C4-2B (cell line): ENCODE data around the gene PLA2G4D.

Source experiments
- H3K27ac ChIP-seq: fragments of 450-650 bp; 2 replicates; pipeline ENCODE4 v1.5.1; 2017
- ZFX ChIP-seq: fragments of 450-650 bp; IDR thresholded peaks from 2 replicates; pipeline ENCODE4 v1.6.1; 2017
- TF ChIP-seq, protein P1 (sequence below): fragments of 450-650 bp; conservative IDR thresholded peaks from 2 replicates; pipeline ENCODE4 v1.5.1; 2017; ENCODE audit warnings: mild to moderate bottlenecking

Gene PLA2G4D

DNA sequence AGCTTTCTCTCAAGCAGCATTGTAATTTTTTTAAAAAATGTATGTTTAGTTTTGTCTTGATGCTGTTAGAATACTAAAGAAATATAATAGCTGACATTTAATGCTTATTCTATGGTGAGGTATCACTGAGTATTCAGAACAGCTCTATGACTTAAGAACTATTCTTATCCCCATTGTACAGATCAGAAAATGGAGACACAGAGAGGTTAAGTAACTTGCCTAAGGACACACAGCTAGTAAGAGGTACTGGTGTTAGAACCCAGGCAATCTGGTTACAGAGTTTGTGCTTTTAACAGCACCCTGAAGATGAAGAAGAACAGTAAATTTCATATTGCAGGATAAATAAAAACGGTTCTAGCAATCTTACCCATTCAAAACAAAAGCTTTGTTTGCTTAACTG, 15.5 kb downstream of the PLA2G4D start:
- no peak for TF ChIP-seq ZFX
- TF ChIP-seq, protein P1, sequence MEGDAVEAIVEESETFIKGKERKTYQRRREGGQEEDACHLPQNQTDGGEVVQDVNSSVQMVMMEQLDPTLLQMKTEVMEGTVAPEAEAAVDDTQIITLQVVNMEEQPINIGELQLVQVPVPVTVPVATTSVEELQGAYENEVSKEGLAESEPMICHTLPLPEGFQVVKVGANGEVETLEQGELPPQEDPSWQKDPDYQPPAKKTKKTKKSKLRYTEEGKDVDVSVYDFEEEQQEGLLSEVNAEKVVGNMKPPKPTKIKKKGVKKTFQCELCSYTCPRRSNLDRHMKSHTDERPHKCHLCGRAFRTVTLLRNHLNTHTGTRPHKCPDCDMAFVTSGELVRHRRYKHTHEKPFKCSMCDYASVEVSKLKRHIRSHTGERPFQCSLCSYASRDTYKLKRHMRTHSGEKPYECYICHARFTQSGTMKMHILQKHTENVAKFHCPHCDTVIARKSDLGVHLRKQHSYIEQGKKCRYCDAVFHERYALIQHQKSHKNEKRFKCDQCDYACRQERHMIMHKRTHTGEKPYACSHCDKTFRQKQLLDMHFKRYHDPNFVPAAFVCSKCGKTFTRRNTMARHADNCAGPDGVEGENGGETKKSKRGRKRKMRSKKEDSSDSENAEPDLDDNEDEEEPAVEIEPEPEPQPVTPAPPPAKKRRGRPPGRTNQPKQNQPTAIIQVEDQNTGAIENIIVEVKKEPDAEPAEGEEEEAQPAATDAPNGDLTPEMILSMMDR = no peak
- no peak overlapping the region for H3K27ac ChIP-seq

DNA sequence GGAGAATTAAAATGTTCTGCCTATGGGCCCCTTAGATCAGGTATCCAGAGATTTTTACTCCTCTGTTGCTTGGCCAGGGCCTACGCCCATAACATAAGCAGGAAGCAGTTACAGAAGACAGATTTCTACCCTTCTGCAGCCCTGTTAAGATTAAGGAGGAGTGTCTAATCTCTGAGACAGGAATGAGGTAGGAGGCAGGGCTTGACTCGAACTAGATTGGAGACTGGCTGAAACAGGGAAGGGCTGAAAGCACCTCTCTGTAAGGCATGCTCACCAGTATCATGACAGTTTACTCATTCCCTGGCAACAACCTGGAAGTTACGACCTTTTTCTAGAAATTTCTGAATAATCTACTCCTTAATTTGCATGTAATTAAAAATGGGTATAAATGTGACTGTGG, 16.7 kb downstream of the PLA2G4D start:
- TF ChIP-seq, protein P1 = no peak
- TF ChIP-seq ZFX = no peak
- H3K27ac ChIP-seq = no peak overlapping the region

DNA sequence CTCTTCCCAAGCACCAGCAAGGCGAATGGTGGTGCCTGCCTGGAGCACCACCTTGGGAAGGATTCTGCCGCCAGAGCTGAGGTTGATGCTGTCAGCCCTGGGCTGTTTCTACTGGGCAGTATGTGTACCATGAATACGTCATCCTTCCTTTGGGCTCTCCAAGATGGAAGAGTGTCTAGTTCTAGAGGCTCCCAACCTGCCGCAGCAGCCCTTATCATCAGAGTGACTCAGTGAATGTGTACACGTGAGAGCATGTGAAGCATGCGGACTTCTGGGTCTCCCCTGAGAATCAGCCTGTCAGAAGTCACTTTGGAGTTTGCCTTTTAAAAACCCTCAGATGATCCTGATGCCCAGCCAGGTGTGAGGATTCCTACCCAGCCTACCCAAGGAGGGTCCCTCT, 20.9 kb downstream of the PLA2G4D start:
- no peak for TF ChIP-seq ZFX
- TF ChIP-seq, protein P1 = no peak
- no peak overlapping the region for H3K27ac ChIP-seq

DNA sequence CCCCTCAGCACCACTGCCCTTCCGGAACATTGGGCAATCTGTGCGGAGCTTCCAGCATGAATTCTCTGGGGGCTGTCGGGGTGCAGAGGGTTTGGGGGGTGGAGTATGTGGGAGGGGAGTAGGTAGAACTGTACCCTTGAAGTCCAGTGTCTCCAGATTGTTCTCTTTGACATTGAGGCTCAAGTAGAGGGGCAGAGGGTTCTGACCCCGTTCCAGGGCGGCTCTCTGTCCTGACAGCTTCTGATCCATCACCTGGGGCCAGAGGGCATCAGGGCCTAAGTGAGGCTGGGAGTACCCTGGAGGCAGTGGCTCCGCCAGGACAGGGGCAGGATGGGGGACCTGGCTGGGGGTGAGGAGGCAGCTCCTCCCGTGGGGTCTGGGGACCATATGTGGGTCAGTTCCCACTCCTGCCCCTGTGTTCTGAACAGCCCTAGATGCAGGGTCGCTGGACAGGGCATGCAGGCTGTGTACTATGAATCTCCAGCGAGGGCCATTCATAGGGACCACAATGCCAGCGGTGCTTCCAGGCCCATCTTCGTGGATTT, 22.1 kb downstream of the PLA2G4D start:
- TF ChIP-seq ZFX = no peak
- TF ChIP-seq, protein P1 = no peak
- H3K27ac ChIP-seq = no peak overlapping the region

DNA sequence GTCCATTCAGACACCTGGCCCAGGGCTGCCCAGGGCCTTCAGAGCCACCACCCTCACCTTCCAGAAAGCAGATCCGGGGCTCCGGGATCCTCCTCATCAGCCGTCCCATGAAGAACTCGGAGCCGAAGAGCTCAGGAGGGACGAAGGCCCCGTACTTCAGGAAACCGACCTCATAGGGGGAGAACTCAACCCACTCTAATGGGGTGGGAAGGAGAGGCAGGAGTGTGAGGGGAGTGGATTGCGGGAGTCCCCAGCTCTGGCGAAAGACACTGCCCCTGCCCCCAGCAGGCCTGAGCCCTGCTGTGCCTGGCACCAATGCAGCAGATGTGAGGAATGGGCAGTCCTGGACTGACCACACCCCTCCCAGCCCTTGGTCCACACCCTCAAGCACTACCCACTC, 22.6 kb downstream of the PLA2G4D start:
- H3K27ac ChIP-seq = no peak overlapping the region

DNA sequence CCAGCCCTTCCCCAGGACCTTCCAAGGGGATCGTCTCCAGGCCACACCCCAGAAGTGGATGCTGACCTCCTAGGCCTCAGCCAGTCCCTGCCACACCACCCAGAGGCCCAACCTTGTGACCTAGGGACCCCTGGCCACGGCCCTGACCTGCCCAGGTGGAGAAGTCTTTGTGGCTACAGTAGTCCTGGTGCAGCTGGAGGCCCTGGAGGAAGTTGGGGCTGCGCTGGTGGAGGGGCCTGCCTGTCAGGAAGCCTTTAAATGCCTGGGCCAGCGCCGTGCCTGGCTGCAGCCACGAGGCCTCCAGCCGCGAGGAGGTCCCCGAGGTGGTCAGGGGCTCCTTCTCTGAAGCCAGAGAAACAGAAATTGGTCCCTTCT, 23.4 kb downstream of the PLA2G4D start:
- no peak for TF ChIP-seq ZFX
- TF ChIP-seq, protein P1 = no peak
- H3K27ac ChIP-seq = no peak overlapping the region

More for the DNA sequence above, 22.6 kb downstream of the PLA2G4D start:
- TF ChIP-seq ZFX = no peak
- TF ChIP-seq, protein P1 = no peak

DNA sequence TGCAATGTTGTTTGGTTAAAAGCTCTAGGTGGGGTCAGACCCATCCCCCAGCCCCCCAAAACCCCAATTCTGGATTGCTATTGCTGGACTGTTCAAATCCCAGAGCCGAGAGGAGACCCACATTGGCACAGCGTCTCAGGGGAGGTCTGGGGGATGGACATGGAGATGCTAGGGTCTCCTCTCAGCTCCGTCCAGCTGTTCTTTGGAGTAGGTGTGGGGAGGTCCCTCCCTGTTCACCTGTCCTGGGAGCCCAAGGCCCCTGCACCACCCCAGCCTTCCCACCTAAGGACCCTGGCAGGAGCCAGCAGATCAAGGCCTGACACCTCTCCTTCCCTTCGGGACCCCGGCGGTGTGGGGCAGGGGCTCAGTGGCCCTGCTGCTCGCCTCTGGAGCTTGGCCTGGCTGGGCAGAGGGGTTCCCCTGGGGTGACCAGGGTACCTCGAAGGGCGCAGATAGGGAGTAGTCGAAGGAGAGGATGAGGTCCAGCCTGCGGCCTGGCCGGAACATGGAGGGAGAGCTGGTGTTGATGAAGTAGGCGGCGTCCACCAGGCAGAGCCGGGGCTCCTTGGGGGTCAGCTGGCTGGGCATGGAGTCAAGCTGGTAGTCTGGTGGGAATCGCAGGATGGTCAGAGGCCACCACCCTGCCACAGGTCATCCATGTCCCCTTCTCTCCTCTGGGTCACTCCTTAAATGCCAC, 23.9 kb downstream of the PLA2G4D start:
- TF ChIP-seq ZFX = no peak
- TF ChIP-seq, protein P1 = no peak
- H3K27ac ChIP-seq = no peak overlapping the region
